Activated T-helper 2 cell treated with anti-CD3 and anti-CD28 coated beads, Interferon-gamma antibody, Interleukin-2, Interleukin-4, amounts not matched to agents 10 μg/mL and 5 μg/mL and 100 μg/mL, durations not matched to agents 14 hours and 24 hours and 36 hours (primary cell): ENCODE measurements around the gene MICU2. TPM values are rescaled to one million over a fixed set of nuclear protein-coding genes. Genes with fewer than 3 reads are reported as not detected.
"Not testable (repeated sequence)": the region's sequence is repeated elsewhere in the genome, so short reads cannot be mapped to it uniquely, and the experiment has no call there.

Source experiments
- DNase-seq: peaks from one replicate; pipeline ENCODE4 v3.0.0; 2021; ENCODE audit warnings: low spot score
- H3K27ac Mint-ChIP-seq: one replicate; pipeline ENCODE4 v1.8.0; 2021; ENCODE audit warnings: mixed read lengths
- H3K27me3 Mint-ChIP-seq: one replicate; pipeline ENCODE4 v1.8.0; 2021; ENCODE audit warnings: low read depth, mixed read lengths
- H3K36me3 Mint-ChIP-seq: one replicate; pipeline ENCODE4 v1.8.0; 2021; ENCODE audit warnings: low read depth, mixed read lengths
- H3K4me1 Mint-ChIP-seq: one replicate; pipeline ENCODE4 v1.8.0; 2021; ENCODE audit warnings: low read depth, mixed read lengths
- H3K4me3 Mint-ChIP-seq: one replicate; pipeline ENCODE4 v1.8.0; 2021; ENCODE audit warnings: low read depth, mild to moderate bottlenecking, moderate library complexity, mixed read lengths
- H3K9me3 Mint-ChIP-seq: one replicate; pipeline ENCODE4 v1.8.0; 2021; ENCODE audit warnings: mixed read lengths
- intact Hi-C: fragments of 100-400 bp; cut with micrococcal nuclease; formaldehyde crosslinking; loops from one replicate; pipeline ENCODE4 v1.15.1; 2023
- total RNA-seq: library from RNA; stranded (reverse); gene quantifications from 2 replicates; pipeline ENCODE4 v1.2.3, GENCODE V29; 2022

MICU2 gene
- total RNA-seq, 1 donor from 2014 or later = 38.8 TPM

DNA sequence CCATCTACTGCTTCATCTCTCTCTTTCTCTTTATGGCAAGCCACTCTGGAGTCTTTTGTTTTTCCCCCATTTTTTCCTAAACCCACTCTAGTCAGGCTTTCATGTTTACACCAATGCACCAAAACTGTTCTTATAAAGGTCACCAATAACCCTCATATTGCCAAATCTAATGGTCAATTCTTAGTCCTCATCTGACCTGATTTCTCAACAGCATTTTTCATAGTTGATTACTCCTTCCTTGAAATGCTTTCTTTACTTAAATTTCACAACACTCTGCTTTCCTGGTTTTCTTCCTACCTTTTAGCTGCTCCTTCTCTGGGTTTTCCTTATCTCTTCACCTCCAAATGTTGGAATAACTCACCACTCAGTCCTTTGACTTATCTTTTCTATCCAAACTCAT lies 47.9 kb downstream of the MICU2 start:
- Mint-ChIP-seq H3K27ac (no peak overlapping the region), H3K4me1 (no peaks in the 10 kb centered on the region), H3K27me3 (no peaks in the 10 kb centered on the region), H3K9me3 (peaks cover 7% of the 10 kb centered on the region), H3K36me3 (peaks cover 40% of the 10 kb centered on the region), H3K4me3 (no peak overlapping the region)
- intact Hi-C loops = no loop called here
- DNase-seq = no peak

DNA sequence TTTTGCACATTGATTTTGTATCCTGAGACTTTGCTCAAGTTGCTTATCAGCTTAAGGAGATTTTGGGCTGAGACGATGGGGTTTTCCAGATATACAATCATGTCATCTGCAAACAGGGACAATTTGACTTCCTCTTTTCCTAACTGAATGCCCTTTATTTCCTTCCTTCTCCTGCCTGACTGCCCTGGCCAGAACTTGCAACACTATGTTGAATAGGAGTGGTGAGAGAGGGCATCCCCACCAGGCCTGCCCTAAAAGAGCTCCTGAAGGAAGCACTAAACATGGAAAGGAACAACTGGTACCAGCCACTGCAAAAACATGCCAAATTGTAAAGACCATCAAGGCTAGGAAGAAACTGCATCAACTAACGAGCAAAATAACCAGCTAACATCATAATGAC lies 50.7 kb downstream of the MICU2 start:
- peaks cover 40% of the 10 kb centered on the region for H3K36me3 Mint-ChIP-seq
- H3K27ac Mint-ChIP-seq, intact Hi-C loops, DNase-seq, H3K4me3 Mint-ChIP-seq, H3K4me1 Mint-ChIP-seq, H3K27me3 Mint-ChIP-seq, H3K9me3 Mint-ChIP-seq: not testable (repeated sequence)

DNA sequence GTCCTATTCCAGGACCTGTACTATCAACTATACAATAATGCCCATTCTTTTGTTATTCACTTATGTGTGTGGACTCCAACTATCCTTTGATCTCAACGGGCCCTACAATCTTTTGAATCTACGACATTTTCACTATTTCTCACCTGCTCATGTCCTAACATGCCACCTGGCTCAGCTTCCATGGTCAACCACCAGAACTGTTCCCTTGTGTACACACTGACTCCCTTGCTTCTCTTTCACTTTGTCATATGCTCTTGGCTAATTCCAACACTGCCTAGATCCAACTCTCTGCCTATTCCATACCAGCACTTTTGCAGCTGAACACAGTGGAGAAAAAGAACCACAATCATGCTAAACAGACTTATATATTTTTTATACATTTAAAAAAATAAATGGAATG lies 53.1 kb downstream of the MICU2 start:
- H3K27me3 Mint-ChIP-seq = no peaks in the 10 kb centered on the region
- peaks cover 7% of the 10 kb centered on the region for H3K9me3 Mint-ChIP-seq
- no peak overlapping the region for H3K4me3 Mint-ChIP-seq
- peaks cover 26% of the 10 kb centered on the region for H3K36me3 Mint-ChIP-seq
- no peak for DNase-seq
- no peak overlapping the region for H3K27ac Mint-ChIP-seq
- H3K4me1 Mint-ChIP-seq = no peaks in the 10 kb centered on the region
- intact Hi-C loops = no loop called here

DNA sequence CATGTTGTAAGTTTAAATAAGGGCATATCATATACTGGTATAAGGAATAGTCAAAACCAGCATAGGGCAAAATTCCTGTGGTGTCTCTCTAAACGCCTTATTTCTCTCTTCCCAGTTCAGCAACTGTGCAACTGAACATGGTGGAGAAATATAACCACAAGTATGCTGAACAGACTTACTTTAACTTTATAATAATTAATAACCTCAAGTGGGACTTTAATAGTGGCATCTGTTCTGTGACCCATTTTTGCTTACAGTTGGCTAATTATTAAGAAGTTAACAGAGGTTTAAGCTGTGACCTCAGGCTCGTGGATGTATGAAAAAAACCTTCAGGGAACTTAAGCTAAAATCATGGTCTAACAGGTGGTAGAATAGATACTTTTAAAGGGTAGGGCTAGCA lies 54.3 kb downstream of the MICU2 start:
- no peak overlapping the region for H3K4me3 Mint-ChIP-seq
- no peaks in the 10 kb centered on the region for H3K4me1 Mint-ChIP-seq
- intact Hi-C loops = no loop called here
- no peak overlapping the region for H3K27ac Mint-ChIP-seq
- peaks cover 23% of the 10 kb centered on the region for H3K36me3 Mint-ChIP-seq
- no peaks in the 10 kb centered on the region for H3K27me3 Mint-ChIP-seq
- peaks cover 7% of the 10 kb centered on the region for H3K9me3 Mint-ChIP-seq
- no peak for DNase-seq

DNA sequence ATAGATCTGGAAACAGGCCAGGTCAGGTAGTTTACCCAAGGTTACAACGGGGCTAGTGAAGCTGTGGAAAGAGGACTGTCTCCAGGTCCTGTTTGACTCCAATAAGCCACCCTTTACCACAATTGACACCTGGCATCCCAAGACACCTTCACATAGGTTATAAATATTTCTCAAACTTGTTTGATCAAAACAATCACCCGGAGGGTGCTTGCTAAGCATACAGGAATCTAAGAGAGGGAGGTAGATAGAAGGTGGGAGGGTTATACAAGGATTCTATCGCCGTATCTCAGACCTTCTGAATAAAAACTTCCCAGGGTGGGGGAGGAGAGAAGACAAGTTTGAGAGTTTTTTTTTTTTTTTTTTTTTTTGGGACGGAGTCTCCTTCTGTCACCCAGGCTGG lies 55.4 kb downstream of the MICU2 start:
- intact Hi-C loops = no loop called here
- peaks cover 21% of the 10 kb centered on the region for H3K36me3 Mint-ChIP-seq
- no peak overlapping the region for H3K27ac Mint-ChIP-seq
- H3K4me1 Mint-ChIP-seq = no peaks in the 10 kb centered on the region
- no peak overlapping the region for H3K4me3 Mint-ChIP-seq
- H3K27me3 Mint-ChIP-seq = no peaks in the 10 kb centered on the region
- H3K9me3 Mint-ChIP-seq = peaks cover 6% of the 10 kb centered on the region
- DNase-seq = no peak

DNA sequence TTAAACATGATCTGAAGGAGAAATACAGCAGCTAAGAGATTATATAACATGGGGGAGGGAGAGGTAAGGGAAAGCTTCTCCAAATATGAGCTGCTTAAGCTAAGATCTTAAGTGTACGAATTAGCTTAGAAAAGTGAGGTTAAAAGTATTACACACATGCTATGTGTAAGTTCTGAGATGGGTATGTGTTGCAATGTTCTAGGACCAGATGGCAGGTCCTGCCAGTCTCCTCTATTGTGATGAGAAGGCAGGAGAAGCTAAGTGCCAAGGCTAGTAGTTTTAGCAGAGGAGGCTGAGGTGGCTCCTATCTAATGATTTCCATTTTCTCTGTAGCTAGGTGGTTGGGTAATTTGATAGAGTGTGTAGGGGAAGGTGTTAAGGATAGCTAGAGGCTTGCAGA lies 57.6 kb downstream of the MICU2 start:
- Mint-ChIP-seq H3K4me3 (no peak overlapping the region), H3K36me3 (peaks cover 7% of the 10 kb centered on the region), H3K4me1 (no peaks in the 10 kb centered on the region), H3K9me3 (no peaks in the 10 kb centered on the region), H3K27me3 (no peaks in the 10 kb centered on the region), H3K27ac (no peak overlapping the region)
- intact Hi-C loops = loop anchor here (2.0 kb wide), 1 partner anchor 16 kb away; no protein-coding TSS in a partner anchor
- DNase-seq = no peak

DNA sequence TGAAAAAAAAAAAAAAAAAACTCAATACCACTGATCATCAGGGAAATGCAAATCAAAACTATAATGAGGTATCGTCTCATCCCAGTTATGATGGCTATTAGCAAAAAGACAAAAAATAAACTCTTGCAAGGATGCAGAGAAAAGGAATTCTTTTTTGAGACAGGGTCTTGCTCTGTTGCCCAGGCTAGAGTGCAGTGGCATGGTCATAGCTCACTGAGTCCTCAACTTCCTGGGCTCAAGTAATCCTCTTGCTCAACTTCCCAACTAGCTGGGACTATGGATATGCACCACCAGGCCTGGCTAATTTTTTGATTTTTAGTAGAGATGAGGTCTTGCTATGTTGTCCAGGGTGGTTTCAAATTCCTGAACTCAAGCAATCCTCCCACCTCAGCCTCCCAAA lies 59.5 kb downstream of the MICU2 start:
- Mint-ChIP-seq H3K9me3 (no peaks in the 10 kb centered on the region), H3K27ac (no peak overlapping the region), H3K27me3 (no peaks in the 10 kb centered on the region), H3K4me1 (peaks cover 5% of the 10 kb centered on the region), H3K36me3 (peaks cover 7% of the 10 kb centered on the region), H3K4me3 (no peak overlapping the region)
- intact Hi-C loops = no loop called here
- DNase-seq = no peak

DNA sequence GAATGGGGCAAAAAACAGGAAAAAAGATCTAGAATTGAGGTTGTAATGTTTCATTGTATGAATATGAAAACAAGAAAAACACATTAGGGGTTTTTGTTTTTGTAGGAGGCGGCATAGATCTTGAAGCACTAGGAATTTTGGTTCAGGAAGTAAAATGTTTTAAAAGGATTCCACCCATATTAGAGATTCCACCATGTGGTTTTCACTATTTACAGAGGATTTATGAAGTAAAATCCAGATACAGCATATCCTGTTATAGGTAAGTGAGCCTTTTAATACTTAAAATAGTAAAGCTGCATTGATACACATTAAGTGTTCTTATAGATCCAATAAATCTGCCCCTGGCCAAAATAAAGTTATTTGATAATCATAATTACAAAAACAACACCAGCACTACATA lies 61.4 kb downstream of the MICU2 start:
- no peak overlapping the region for H3K27ac Mint-ChIP-seq
- no peaks in the 10 kb centered on the region for H3K27me3 Mint-ChIP-seq
- no peaks in the 10 kb centered on the region for H3K9me3 Mint-ChIP-seq
- intact Hi-C loops = no loop called here
- peaks cover 21% of the 10 kb centered on the region for H3K36me3 Mint-ChIP-seq
- no peak overlapping the region for H3K4me3 Mint-ChIP-seq
- H3K4me1 Mint-ChIP-seq = peaks cover 7% of the 10 kb centered on the region
- no peak for DNase-seq

DNA sequence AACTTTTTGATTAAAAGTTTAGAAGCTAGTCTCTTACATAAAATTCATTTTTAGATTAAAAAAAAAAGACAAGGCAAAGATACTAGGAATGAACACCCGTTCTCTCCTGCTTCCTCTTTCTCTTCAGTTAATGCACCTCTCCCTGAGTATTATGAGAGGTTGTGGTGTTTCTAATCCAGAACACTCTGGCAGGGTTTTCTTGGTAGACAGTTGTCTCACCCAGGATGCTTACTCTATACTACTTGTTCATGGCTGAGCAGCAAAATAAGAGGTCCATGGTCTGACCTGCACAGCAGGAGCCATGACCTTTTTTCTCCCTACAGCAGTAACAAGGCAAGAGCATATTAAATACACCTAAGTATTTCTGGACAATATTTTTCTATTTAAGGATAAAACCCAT lies 62.0 kb downstream of the MICU2 start:
- DNase-seq = no peak
- Mint-ChIP-seq H3K27me3 (no peaks in the 10 kb centered on the region), H3K27ac (no peak overlapping the region), H3K4me1 (peaks cover 9% of the 10 kb centered on the region), H3K9me3 (no peaks in the 10 kb centered on the region), H3K4me3 (no peak overlapping the region), H3K36me3 (peaks cover 24% of the 10 kb centered on the region)
- intact Hi-C loops = no loop called here

DNA sequence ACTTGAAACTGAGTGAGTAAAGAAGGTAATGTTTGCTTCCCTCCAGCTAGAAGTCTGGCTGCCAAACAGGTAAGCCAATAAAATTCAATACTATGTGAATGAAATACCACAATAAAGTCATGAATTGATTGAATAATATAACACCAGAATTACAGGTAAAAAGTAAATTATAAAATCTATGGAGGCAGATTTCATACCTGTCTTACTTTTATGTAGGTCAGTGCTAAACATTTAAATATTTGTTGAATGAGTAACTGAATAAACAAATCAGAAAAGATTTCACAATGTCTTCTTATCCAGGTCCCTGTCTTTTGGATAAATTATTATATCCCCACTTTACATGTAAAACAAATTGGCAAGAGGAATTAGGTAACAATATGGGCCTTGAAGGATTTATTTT lies 62.7 kb downstream of the MICU2 start:
- Mint-ChIP-seq H3K36me3 (peaks cover 26% of the 10 kb centered on the region), H3K4me1 (peaks cover 9% of the 10 kb centered on the region), H3K4me3 (no peak overlapping the region), H3K9me3 (no peaks in the 10 kb centered on the region), H3K27ac (no peak overlapping the region), H3K27me3 (no peaks in the 10 kb centered on the region)
- intact Hi-C loops = no loop called here
- DNase-seq = no peak

DNA sequence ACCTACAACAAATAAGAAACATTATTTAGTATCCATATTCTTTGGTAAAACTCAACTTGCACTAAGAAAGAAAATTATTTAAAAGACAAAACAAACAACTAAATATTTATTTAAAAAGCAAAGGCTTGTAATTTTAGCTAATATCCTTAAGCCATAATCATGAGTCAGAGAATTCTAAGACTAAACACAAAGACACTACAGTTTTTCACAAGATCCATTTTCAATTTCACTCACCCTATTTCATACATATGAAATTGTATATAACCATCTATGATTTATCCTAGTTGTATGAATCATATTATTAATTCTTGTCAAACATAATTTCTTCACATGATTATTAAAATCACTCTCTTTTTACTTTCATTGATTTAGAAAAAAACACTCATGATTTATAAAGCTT lies 64.3 kb downstream of the MICU2 start:
- no peak for DNase-seq
- H3K9me3 Mint-ChIP-seq = no peaks in the 10 kb centered on the region
- H3K27me3 Mint-ChIP-seq = no peaks in the 10 kb centered on the region
- no peak overlapping the region for H3K4me3 Mint-ChIP-seq
- H3K36me3 Mint-ChIP-seq = peaks cover 22% of the 10 kb centered on the region
- intact Hi-C loops = no loop called here
- H3K4me1 Mint-ChIP-seq = peaks cover 10% of the 10 kb centered on the region
- H3K27ac Mint-ChIP-seq = no peak overlapping the region

DNA sequence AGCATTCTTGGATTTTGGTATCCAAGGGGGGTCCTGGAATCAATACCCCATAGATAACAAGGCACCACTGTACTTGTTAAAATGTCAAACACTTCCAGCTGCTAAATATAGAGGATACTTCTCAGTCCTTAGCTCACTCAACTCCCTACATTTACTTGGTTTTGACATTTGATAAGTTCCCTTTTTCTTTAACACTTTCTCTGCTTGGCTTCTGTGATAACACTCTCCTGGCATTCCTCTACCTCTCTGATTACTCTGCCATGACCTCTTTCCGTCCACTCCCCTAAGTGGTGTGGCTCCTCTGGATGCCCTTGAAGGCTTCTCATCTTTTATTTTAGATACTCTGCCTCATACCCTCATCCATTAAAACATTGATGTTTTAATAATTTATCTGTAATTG lies 65.2 kb downstream of the MICU2 start:
- Mint-ChIP-seq H3K27me3 (no peaks in the 10 kb centered on the region), H3K36me3 (peaks cover 19% of the 10 kb centered on the region), H3K27ac (no peak overlapping the region), H3K4me3 (no peak overlapping the region), H3K9me3 (no peaks in the 10 kb centered on the region), H3K4me1 (peaks cover 11% of the 10 kb centered on the region)
- DNase-seq = no peak
- intact Hi-C loops = no loop called here

DNA sequence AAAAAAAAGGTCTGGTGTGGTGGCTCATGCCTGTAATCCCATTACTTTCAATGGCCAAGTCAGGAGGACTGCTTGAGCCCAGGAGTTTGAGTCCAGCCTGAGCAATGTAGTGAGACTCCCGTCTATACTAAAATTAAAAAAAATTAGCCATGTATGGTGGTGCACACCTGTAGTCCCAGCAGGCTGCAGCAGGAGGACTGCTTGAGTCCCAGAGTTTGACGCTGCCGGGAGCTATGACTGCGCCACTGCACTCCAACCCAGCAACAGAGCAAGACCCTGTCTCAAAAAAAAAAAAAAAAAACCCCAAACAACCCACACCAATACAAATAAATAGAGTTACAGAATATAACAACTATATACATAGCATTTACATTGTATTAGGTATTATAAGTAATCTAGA lies 65.7 kb downstream of the MICU2 start:
- intact Hi-C loops = no loop called here
- peaks cover 19% of the 10 kb centered on the region for H3K36me3 Mint-ChIP-seq
- no peak overlapping the region for H3K4me3 Mint-ChIP-seq
- DNase-seq = no peak
- peaks cover 11% of the 10 kb centered on the region for H3K4me1 Mint-ChIP-seq
- no peaks in the 10 kb centered on the region for H3K27me3 Mint-ChIP-seq
- H3K27ac Mint-ChIP-seq = no peak overlapping the region
- H3K9me3 Mint-ChIP-seq = no peaks in the 10 kb centered on the region

DNA sequence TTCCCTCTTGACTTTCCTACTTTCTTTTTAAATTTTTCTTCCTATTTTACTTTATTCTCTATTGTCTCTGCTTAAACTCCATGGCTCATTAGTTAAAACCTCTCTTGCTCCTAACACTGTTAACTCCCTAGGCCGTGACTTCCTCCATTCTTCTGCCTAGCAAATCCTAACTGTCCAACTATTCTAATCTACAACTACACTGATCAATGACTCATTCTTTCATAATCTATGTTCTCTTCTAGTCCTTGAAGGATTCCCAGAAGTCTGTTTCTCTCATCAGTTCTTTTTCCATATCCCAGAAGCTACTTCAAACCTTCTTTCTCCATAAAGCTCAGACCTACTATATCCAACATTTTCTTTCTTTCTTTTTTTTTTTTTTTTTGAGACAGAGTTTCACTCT lies 66.9 kb downstream of the MICU2 start:
- DNase-seq = no peak
- Mint-ChIP-seq H3K27ac (no peak overlapping the region), H3K27me3 (no peaks in the 10 kb centered on the region), H3K4me1 (peaks cover 17% of the 10 kb centered on the region), H3K4me3 (no peak overlapping the region), H3K9me3 (no peaks in the 10 kb centered on the region), H3K36me3 (peaks cover 27% of the 10 kb centered on the region)
- intact Hi-C loops = no loop called here
